Mucosa of descending colon (tissue), 3 donors: ENCODE measurements around the gene FUCA2. TPM values are rescaled to one million over a fixed set of nuclear protein-coding genes. Genes with fewer than 3 reads are reported as not detected.
A peak's percentile ranks its signal among the peaks of the same experiment; 100 is the strongest.
"Not testable (repeated sequence)": the region's sequence is repeated elsewhere in the genome, so short reads cannot be mapped to it uniquely, and the experiment has no call there.

Source experiments
- ATAC-seq: fragments of 200-7000 bp; cut with Tn5 transposase; one replicate; pipeline ENCODE4 v1.9.1; 2020; ENCODE audit warnings: mild to moderate bottlenecking, moderate library complexity
- DNase-seq, 3 donors: peaks; one replicate each; pipeline ENCODE4 v3.0.0-alpha.2; 2020
- H3K36me3 ChIP-seq: fragments of 200-600 bp; one replicate; pipeline ENCODE4 v1.8.0; 2021; ENCODE audit warnings: low read depth, mild to moderate bottlenecking
- H3K4me1 ChIP-seq: fragments of 200-600 bp; one replicate; pipeline ENCODE4 v1.8.0; 2021; ENCODE audit warnings: low read depth, mild to moderate bottlenecking
- H3K4me3 ChIP-seq: fragments of 200-600 bp; one replicate; pipeline ENCODE4 v1.8.0; 2021; ENCODE audit warnings: mild to moderate bottlenecking
- H3K9me3 ChIP-seq: fragments of 200-600 bp; one replicate; pipeline ENCODE4 v1.8.0; 2021; ENCODE audit warnings: mild to moderate bottlenecking
- intact Hi-C, 2 donors: fragments of 100-400 bp; cut with DNase I in 1 of 2; cut with micrococcal nuclease in 1 of 2; formaldehyde crosslinking; loops; one replicate each; pipeline versions ENCODE4 v1.11.0 to v1.11.1; 2022; cut with DNase I, micrococcal nuclease
- total RNA-seq, 3 donors: library from RNA; stranded (reverse); fragmentation: NEBNext Ultra II Directional in 2 of 3; extraction: Animal tissue kit (Norgen Biotek cat#: 25700) in 2 of 3; gene quantifications; one replicate each; pipeline versions ENCODE4 v1.2.1 to v1.2.4, GENCODE V29; 2021 to 2023
- TF ChIP-seq, protein P1 (sequence below): fragments of 200-600 bp; IDR thresholded peaks from one replicate; pipeline ENCODE4 v1.8.0; 2022; ENCODE audit warnings: antibody characterized with exemption, mild to moderate bottlenecking
- donor health status: DM: no; HTN: no; CAD: no; lungs with moderate emphysema.
- donor health status: DM: no; HTN: no; CAD: no.
- donor health status: DM: no; HTN: yes; CAD: no.

The FUCA2 gene
- total RNA-seq, 3 donors from 2014 or later: 43.6 to 92.3 (median 67.7) TPM

DNA sequence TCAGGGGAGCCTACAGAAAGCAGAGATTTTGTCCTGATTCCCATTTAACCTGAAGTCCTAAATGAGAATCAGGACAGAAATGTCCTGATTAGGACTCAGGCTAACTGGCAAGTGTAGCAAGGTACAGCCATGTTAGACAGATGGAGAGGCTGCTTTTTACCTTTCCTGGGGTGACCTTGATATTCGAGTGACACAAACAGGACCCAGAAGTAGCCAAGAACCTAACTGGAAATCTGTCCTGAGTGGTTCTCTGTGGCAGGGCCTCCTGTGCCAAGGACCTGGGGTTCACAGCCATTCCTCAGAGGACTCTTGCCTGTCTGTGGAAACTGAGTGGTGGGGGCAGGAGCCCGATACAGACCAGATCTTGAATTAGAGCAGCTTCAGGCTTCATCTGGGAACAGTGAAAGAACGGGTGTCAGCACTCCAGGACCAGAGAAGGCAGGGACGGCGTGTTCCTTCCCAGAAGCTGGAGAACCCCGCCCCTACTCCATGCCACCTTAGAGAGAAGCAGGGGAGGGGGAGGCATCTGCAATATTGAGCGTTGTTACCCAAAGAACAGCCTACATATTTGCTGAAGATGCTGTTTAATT, 4.3 kb upstream of the FUCA2 start:
- no peaks in the 10 kb centered on the region for H3K9me3 ChIP-seq

DNA sequence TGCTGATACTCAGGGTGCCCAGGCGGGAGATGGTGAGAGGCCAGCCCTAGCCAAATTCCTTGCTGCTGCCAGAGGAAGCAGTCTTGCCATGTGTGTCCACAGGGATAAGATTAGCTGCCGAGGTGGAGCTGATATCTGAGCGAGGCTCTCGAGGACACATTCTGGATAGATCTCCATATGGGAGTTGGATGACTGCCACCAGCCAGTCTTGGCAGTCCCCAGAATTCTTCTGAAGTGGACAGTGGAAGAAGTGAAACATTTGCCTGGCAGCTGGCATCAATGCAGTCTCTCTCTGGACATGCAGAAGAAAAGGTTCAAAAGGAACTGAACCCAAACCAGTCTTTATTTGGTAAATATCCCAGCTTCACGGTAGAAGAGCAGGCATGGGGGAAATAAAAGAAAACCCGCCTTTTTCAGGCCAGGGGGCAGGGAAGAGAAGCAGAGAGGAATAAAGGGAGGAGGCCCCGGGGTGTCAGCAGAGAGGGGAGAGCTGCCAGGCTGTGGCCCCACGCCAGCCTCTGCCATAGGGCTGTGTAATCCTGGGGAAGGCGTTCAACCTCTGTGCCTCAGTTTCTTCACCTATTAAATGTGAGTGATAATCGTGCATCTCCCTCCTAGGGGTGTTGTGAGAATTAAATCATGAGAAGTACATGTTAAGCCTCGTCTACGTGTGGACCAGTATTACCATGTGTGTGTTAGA, 3.7 kb upstream of the FUCA2 start:
- Histone ChIP-seq H3K9me3 (no peaks in the 10 kb centered on the region), H3K4me3 (no peak overlapping the region), H3K36me3 (no peaks in the 10 kb centered on the region), H3K4me1 (peaks cover 5% of the 10 kb centered on the region)
- ATAC-seq: no peak
- DNase-seq: no peak
- intact Hi-C loops: no loop called here
- TF ChIP-seq, protein P1, sequence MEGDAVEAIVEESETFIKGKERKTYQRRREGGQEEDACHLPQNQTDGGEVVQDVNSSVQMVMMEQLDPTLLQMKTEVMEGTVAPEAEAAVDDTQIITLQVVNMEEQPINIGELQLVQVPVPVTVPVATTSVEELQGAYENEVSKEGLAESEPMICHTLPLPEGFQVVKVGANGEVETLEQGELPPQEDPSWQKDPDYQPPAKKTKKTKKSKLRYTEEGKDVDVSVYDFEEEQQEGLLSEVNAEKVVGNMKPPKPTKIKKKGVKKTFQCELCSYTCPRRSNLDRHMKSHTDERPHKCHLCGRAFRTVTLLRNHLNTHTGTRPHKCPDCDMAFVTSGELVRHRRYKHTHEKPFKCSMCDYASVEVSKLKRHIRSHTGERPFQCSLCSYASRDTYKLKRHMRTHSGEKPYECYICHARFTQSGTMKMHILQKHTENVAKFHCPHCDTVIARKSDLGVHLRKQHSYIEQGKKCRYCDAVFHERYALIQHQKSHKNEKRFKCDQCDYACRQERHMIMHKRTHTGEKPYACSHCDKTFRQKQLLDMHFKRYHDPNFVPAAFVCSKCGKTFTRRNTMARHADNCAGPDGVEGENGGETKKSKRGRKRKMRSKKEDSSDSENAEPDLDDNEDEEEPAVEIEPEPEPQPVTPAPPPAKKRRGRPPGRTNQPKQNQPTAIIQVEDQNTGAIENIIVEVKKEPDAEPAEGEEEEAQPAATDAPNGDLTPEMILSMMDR: no peak

More for the DNA sequence above, 4.3 kb upstream of the FUCA2 start:
- DNase-seq (no peak), ATAC-seq (no peak)
- Histone ChIP-seq H3K4me3 (no peak overlapping the region), H3K36me3 (no peaks in the 10 kb centered on the region), H3K4me1 (peaks cover 3% of the 10 kb centered on the region)
- intact Hi-C loops: no loop called here
- TF ChIP-seq, protein P1: no peak

DNA sequence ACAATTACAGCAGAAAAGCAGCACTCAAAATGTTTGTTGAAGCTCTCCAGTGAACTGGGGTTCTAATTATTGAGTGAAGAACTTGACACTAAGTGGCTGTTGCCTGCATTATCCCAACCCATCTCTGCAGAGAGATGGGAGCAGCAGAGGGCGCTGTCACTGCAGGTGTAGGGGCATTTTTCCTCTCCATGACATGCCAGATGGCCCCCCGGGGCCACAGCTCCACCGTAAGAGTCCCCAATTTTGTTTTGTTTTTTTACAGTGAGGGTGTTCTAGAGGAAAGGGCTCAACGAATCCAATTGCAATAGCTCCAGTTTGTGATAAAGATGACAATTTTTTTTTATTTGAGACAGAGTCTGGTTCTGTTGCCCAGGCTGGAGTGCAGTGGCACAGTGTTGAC, 1.9 kb upstream of the FUCA2 start:
- peak in 2 of 3 donors; percentile 79 to 82 for DNase-seq

DNA sequence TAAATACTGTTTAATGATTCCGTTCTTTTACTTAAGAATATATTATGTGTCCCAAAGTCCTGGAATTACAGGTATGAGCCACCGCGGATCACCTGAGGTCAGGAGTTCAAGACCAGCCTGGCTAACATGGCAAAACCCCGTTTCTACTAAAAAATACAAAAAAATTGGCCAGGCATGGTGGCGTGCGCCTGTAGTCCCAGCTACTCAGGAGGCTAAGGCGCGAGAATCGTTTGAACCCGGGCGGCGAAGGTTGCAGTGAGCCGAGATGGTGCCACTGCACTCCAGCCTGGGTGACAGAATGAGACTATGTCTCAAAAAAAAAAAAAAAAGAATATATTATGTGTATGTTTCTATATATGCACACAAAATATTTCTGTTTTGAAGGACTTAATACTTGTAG, 1.2 kb downstream of the FUCA2 start:
- H3K9me3 ChIP-seq, intact Hi-C loops, ATAC-seq, H3K4me3 ChIP-seq, H3K4me1 ChIP-seq, DNase-seq, H3K36me3 ChIP-seq: not testable (repeated sequence)

More for the DNA sequence above, 1.9 kb upstream of the FUCA2 start:
- Histone ChIP-seq H3K9me3 (no peaks in the 10 kb centered on the region), H3K36me3 (no peaks in the 10 kb centered on the region), H3K4me3 (no peak overlapping the region), H3K4me1 (peaks cover 7% of the 10 kb centered on the region)
- no peak for ATAC-seq
- intact Hi-C loops: no loop called here
- TF ChIP-seq, protein P1: peak; percentile 48

DNA sequence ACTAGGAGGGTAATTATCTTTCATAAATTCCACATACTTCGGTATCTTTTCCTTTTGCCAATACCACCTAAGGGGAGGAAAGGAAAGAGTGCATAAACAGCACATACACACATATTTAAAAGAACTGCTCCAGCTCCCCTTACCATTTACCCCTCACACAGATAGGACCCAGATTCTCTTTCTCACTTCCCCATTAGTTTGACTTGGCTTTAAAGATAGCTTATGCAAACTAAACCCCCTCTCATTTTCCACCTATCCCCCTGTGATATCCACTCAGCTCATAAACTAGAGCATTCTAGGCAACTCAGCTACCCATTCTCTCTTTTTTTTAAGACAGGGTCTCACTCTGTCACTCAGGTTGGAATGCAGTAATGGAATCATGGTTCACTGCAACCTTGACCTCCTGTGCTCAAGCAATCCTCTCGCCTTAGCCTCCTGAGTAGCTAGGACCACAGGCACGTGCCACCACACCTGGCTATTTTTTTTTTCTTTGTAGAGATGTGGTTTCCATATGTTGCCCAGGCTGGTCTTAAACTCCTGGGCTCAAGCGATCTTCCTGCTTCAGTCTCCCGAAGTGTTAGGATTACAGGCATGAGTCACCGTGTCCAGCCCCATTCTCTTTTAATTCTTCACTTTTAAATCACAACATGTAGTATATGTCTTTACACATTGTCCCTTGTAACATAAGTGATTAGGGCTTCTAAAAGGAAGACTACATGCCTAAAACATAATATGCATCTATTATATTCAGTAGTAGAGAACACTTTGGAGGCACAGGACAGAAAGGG, 4.0 kb downstream of the FUCA2 start:
- intact Hi-C loops: no loop called here
- TF ChIP-seq, protein P1: no peak
- no peak for DNase-seq
- no peaks in the 10 kb centered on the region for H3K36me3 ChIP-seq
- H3K9me3 ChIP-seq: no peaks in the 10 kb centered on the region
- peaks cover 4% of the 10 kb centered on the region for H3K4me1 ChIP-seq
- H3K4me3 ChIP-seq: no peak overlapping the region
- no peak for ATAC-seq

DNA sequence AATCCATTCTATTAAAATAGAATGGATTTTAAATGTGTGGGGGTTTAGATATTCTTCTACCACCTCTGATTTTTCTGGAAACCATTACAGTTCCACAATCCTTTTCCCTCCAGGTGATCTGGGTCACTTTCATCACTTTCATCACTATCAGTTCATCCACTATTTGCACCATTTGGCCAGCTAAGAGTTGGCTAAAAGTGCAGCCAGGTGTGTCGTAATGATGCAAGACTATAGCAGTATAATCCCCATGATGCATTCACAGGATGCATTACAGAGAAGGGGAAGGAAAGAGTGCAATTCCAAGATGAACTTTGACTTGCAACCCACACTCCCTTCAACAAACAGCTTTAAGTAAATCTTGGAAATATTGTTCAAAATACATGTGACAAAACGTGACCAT, 4.9 kb downstream of the FUCA2 start:
- Histone ChIP-seq H3K9me3 (no peaks in the 10 kb centered on the region), H3K36me3 (no peaks in the 10 kb centered on the region), H3K4me3 (no peak overlapping the region), H3K4me1 (peaks cover 4% of the 10 kb centered on the region)
- TF ChIP-seq, protein P1: no peak
- DNase-seq: no peak
- intact Hi-C loops: no loop called here
- ATAC-seq: no peak
